Stimulated activated naive CD8-positive, alpha-beta T cell treated with anti-CD3 and anti-CD28 coated beads, Interleukin-15, amount 100 ng/mL, for 72 hours (primary cell): ENCODE data around the gene FAF1.
A peak's percentile ranks its signal among the peaks of the same experiment; 100 is the strongest.
"Not testable (repeated sequence)": the region's sequence is repeated elsewhere in the genome, so short reads cannot be mapped to it uniquely, and the experiment has no call there.

Experiments
- ATAC-seq: fragments of 150-1000 bp; cut with Tn5 transposase; 2 replicates; pipeline ENCODE4 v1.10.0; 2021; ENCODE audit warnings: mild to moderate bottlenecking, moderate library complexity
- DNase-seq, 2 donors: peaks; one replicate each; pipeline ENCODE4 v3.0.0; 2021 to 2022
- H3K27ac Mint-ChIP-seq, 2 donors: one replicate each; pipeline ENCODE4 v1.8.0; 2022; ENCODE audit warnings: mild to moderate bottlenecking in 2 of 2, mixed read lengths in 2 of 2, moderate library complexity in 2 of 2
- H3K27me3 Mint-ChIP-seq: one replicate; pipeline ENCODE4 v1.8.0; 2022; ENCODE audit warnings: mixed read lengths
- H3K4me1 Mint-ChIP-seq: one replicate; pipeline ENCODE4 v1.8.0; 2022; ENCODE audit warnings: mild to moderate bottlenecking, mixed read lengths
- H3K4me3 Mint-ChIP-seq, 2 donors: one replicate each; pipeline ENCODE4 v1.8.0; 2022; ENCODE audit warnings: mild to moderate bottlenecking in 2 of 2, mixed read lengths in 2 of 2, moderate library complexity in 1 of 2
- H3K9me3 Mint-ChIP-seq, 2 donors: one replicate each; pipeline ENCODE4 v1.8.0; 2022; ENCODE audit warnings: mixed read lengths in 2 of 2

Gene FAF1

GRCh38 chr1:50959913-50960844 is at the start of gene FAF1:
TSS of gene FAF1 (minus strand) at chr1:50960267. CDS start at chr1:50959811, 456 bp downstream.
- H3K9me3 Mint-ChIP-seq, result no peaks in the 10 kb centered on the region
- H3K27ac Mint-ChIP-seq, result peak within 1 kb of the TSS; percentile 79 to 97
- no peaks in the 10 kb centered on the region for H3K27me3 Mint-ChIP-seq
- H3K4me3 Mint-ChIP-seq, result peak within 1 kb of the TSS; percentile 79 to 90
- ATAC-seq, result peak; percentile 94
- DNase-seq, result peak; percentile 97 to 98
- H3K4me1 Mint-ChIP-seq, result peaks cover 24% of the 10 kb centered on the region

- DNase-seq (no peak), ATAC-seq (no peak)
- peaks cover 4 to 13% of the 10 kb centered on the region in 2 donors for H3K9me3 Mint-ChIP-seq
- H3K27me3 Mint-ChIP-seq, result peaks cover 1% of the 10 kb centered on the region
- no peak overlapping the region for H3K4me3 Mint-ChIP-seq
- H3K4me1 Mint-ChIP-seq, result no peaks in the 10 kb centered on the region
- H3K27ac Mint-ChIP-seq, result no peak overlapping the region
Observed at GRCh38 chr1:51009381-51009780, 49.3 kb upstream of the FAF1 start.

- DNase-seq, H3K27me3 Mint-ChIP-seq, ATAC-seq, H3K4me1 Mint-ChIP-seq, H3K27ac Mint-ChIP-seq, H3K4me3 Mint-ChIP-seq: not testable (repeated sequence)
- peaks cover 4 to 13% of the 10 kb centered on the region in 2 donors for H3K9me3 Mint-ChIP-seq
Observed at GRCh38 chr1:51005549-51005948, 45.5 kb upstream of the FAF1 start.

- Mint-ChIP-seq H3K4me3 (no peak overlapping the region), H3K27ac (no peak overlapping the region), H3K9me3 (peaks cover 0 to 6% of the 10 kb centered on the region in 2 donors), H3K27me3 (no peaks in the 10 kb centered on the region), H3K4me1 (no peaks in the 10 kb centered on the region)
- DNase-seq (no peak), ATAC-seq (no peak)
Observed at GRCh38 chr1:51002516-51002915, 42.4 kb upstream of the FAF1 start.

GRCh38 chr1:51000651-51001050 is 40.6 kb upstream of the FAF1 start:
- no peaks in the 10 kb centered on the region for H3K27me3 Mint-ChIP-seq
- H3K4me1 Mint-ChIP-seq, result no peaks in the 10 kb centered on the region
- H3K4me3 Mint-ChIP-seq, result no peak overlapping the region
- no peak overlapping the region for H3K27ac Mint-ChIP-seq
- ATAC-seq (no peak), DNase-seq (no peak)
- no peaks in the 10 kb centered on the region for H3K9me3 Mint-ChIP-seq

GRCh38 chr1:51000160-51000559 is 40.1 kb upstream of the FAF1 start:
- no peaks in the 10 kb centered on the region for H3K27me3 Mint-ChIP-seq
- H3K4me3 Mint-ChIP-seq, result no peak overlapping the region
- no peaks in the 10 kb centered on the region for H3K9me3 Mint-ChIP-seq
- no peak overlapping the region for H3K27ac Mint-ChIP-seq
- no peaks in the 10 kb centered on the region for H3K4me1 Mint-ChIP-seq
- ATAC-seq (no peak), DNase-seq (no peak)

GRCh38 chr1:50999375-50999774 is 39.3 kb upstream of the FAF1 start:
- not testable (repeated sequence) for H3K27me3 Mint-ChIP-seq, H3K9me3 Mint-ChIP-seq, H3K27ac Mint-ChIP-seq, ATAC-seq, H3K4me3 Mint-ChIP-seq, H3K4me1 Mint-ChIP-seq, DNase-seq

GRCh38 chr1:50996083-50996482 is 36.0 kb upstream of the FAF1 start:
- ATAC-seq (no peak), DNase-seq (no peak)
- no peak overlapping the region for H3K4me3 Mint-ChIP-seq
- H3K27me3 Mint-ChIP-seq, result no peaks in the 10 kb centered on the region
- no peaks in the 10 kb centered on the region for H3K4me1 Mint-ChIP-seq
- no peak overlapping the region for H3K27ac Mint-ChIP-seq
- H3K9me3 Mint-ChIP-seq, result no peaks in the 10 kb centered on the region

GRCh38 chr1:50995651-50996050 is 35.6 kb upstream of the FAF1 start:
- no peak overlapping the region for H3K4me3 Mint-ChIP-seq

GRCh38 chr1:50994997-50995396 is 34.9 kb upstream of the FAF1 start:
- DNase-seq (no peak), ATAC-seq (no peak)
- H3K27ac Mint-ChIP-seq, result no peak overlapping the region
- no peaks in the 10 kb centered on the region for H3K27me3 Mint-ChIP-seq
- H3K9me3 Mint-ChIP-seq, result no peaks in the 10 kb centered on the region
- no peak overlapping the region for H3K4me3 Mint-ChIP-seq
- no peaks in the 10 kb centered on the region for H3K4me1 Mint-ChIP-seq

More at GRCh38 chr1:50995651-50996050, 35.6 kb upstream of the FAF1 start:
- Mint-ChIP-seq H3K27me3 (no peaks in the 10 kb centered on the region), H3K9me3 (no peaks in the 10 kb centered on the region), H3K27ac (no peak overlapping the region), H3K4me1 (no peaks in the 10 kb centered on the region)
- ATAC-seq (no peak), DNase-seq (no peak)

- Mint-ChIP-seq H3K4me1 (no peaks in the 10 kb centered on the region), H3K27ac (no peak overlapping the region), H3K4me3 (no peak overlapping the region), H3K27me3 (no peaks in the 10 kb centered on the region), H3K9me3 (no peaks in the 10 kb centered on the region)
- ATAC-seq, result no peak
- DNase-seq, result no peak
Observed at GRCh38 chr1:50993645-50994044, 33.6 kb upstream of the FAF1 start.

- Mint-ChIP-seq H3K4me1 (no peaks in the 10 kb centered on the region), H3K4me3 (no peak overlapping the region), H3K9me3 (no peaks in the 10 kb centered on the region), H3K27me3 (no peaks in the 10 kb centered on the region), H3K27ac (no peak overlapping the region)
- DNase-seq (no peak), ATAC-seq (no peak)
Observed at GRCh38 chr1:50992532-50993318, 32.7 kb upstream of the FAF1 start.

- DNase-seq (no peak), ATAC-seq (no peak)
- Mint-ChIP-seq H3K4me3 (no peak overlapping the region), H3K27ac (no peak overlapping the region), H3K9me3 (no peaks in the 10 kb centered on the region), H3K27me3 (no peaks in the 10 kb centered on the region), H3K4me1 (no peaks in the 10 kb centered on the region)
Observed at GRCh38 chr1:50989694-50990093, 29.6 kb upstream of the FAF1 start.

- Mint-ChIP-seq H3K4me1 (no peaks in the 10 kb centered on the region), H3K27ac (no peak overlapping the region), H3K4me3 (no peak overlapping the region), H3K9me3 (no peaks in the 10 kb centered on the region), H3K27me3 (no peaks in the 10 kb centered on the region)
- no peak for ATAC-seq
- DNase-seq, result no peak
Observed at GRCh38 chr1:50986653-50987052, 26.6 kb upstream of the FAF1 start.

- H3K27me3 Mint-ChIP-seq, result no peaks in the 10 kb centered on the region
Observed at GRCh38 chr1:50985094-50985493, 25.0 kb upstream of the FAF1 start.

GRCh38 chr1:50983219-50983802 is 23.2 kb upstream of the FAF1 start:
- DNase-seq, result no peak
- Mint-ChIP-seq H3K27me3 (peaks cover 11% of the 10 kb centered on the region), H3K4me3 (no peak overlapping the region), H3K27ac (no peak overlapping the region), H3K9me3 (no peaks in the 10 kb centered on the region), H3K4me1 (peaks cover 10% of the 10 kb centered on the region)
- no peak for ATAC-seq

More at GRCh38 chr1:50985094-50985493, 25.0 kb upstream of the FAF1 start:
- no peak overlapping the region for H3K4me3 Mint-ChIP-seq
- no peaks in the 10 kb centered on the region for H3K9me3 Mint-ChIP-seq
- DNase-seq (no peak), ATAC-seq (no peak)
- no peak overlapping the region for H3K27ac Mint-ChIP-seq
- H3K4me1 Mint-ChIP-seq, result no peaks in the 10 kb centered on the region
